BE2C (cell line): ENCODE data around the gene MVP.
"Not testable (repeated sequence)": the region's sequence is repeated elsewhere in the genome, so short reads cannot be mapped to it uniquely, and the experiment has no call there.

Source experiments
- DNase-seq: peaks from one replicate; pipeline ENCODE4 v3.0.0-alpha.2; 2020
- H3K27me3 ChIP-seq: fragments of 250-450 bp; sonication (Bioruptor Pico); 2 replicates; pipeline ENCODE4 v1.5.1; 2020; ENCODE audit warnings: mild to moderate bottlenecking
- H3K36me3 ChIP-seq: fragments of 250-450 bp; sonication (Bioruptor Pico); 2 replicates; pipeline ENCODE4 v1.5.1; 2020; ENCODE audit warnings: mild to moderate bottlenecking
- H3K4me1 ChIP-seq: fragments of 250-450 bp; sonication (Bioruptor Pico); 2 replicates; pipeline ENCODE4 v1.5.1; 2020
- H3K4me3 ChIP-seq: 2 replicates; pipeline ENCODE4 v1.5.1; 2011; ENCODE audit warnings: low read depth, low read length
- H3K9me3 ChIP-seq: fragments of 250-450 bp; sonication (Bioruptor Pico); 2 replicates; pipeline ENCODE4 v1.5.1; 2020
- CTCF ChIP-seq: IDR thresholded peaks from 2 replicates; pipeline ENCODE4 v1.5.1; 2012; ENCODE audit warnings: mild to moderate bottlenecking, low read depth, low read length

Gene MVP

GRCh38 chr16:29824589-29825144 is 4.4 kb downstream of the MVP start:
- Histone ChIP-seq H3K9me3 (no peaks in the 10 kb centered on the region), H3K4me1 (no peaks in the 10 kb centered on the region; the same call in 1 of the 2 replicates), H3K4me3 (no peak overlapping the region), H3K27me3 (no peaks in the 10 kb centered on the region), H3K36me3 (peaks cover 10% of the 10 kb centered on the region)
- no peak for TF ChIP-seq CTCF
- no peak for DNase-seq

- Histone ChIP-seq H3K4me1 (no peaks in the 10 kb centered on the region; the same call in 1 of the 2 replicates), H3K4me3 (no peak overlapping the region), H3K27me3 (no peaks in the 10 kb centered on the region), H3K9me3 (no peaks in the 10 kb centered on the region), H3K36me3 (peaks cover 3% of the 10 kb centered on the region; the same call in 1 of the 2 replicates)
- no peak for TF ChIP-seq CTCF
- DNase-seq: no peak
Measured at GRCh38 chr16:29825145-29826044, 5.1 kb downstream of the MVP start.

- no peak for TF ChIP-seq CTCF
- Histone ChIP-seq H3K4me1 (no peaks in the 10 kb centered on the region; the same call in 1 of the 2 replicates), H3K27me3 (no peaks in the 10 kb centered on the region), H3K36me3 (no peaks in the 10 kb centered on the region), H3K4me3 (no peak overlapping the region), H3K9me3 (no peaks in the 10 kb centered on the region)
- DNase-seq: no peak
Measured at GRCh38 chr16:29826342-29826695, 6.1 kb downstream of the MVP start.

- no peaks in the 10 kb centered on the region for H3K27me3 ChIP-seq
- no peak overlapping the region for H3K4me3 ChIP-seq
- H3K4me1 ChIP-seq: no peaks in the 10 kb centered on the region
- no peaks in the 10 kb centered on the region for H3K36me3 ChIP-seq
- no peaks in the 10 kb centered on the region for H3K9me3 ChIP-seq
- DNase-seq: no peak
- TF ChIP-seq CTCF: no peak
Measured at GRCh38 chr16:29830774-29831173, 10.5 kb downstream of the MVP start.

- TF ChIP-seq CTCF: no peak
- Histone ChIP-seq H3K4me3 (no peak overlapping the region), H3K27me3 (no peaks in the 10 kb centered on the region), H3K4me1 (no peaks in the 10 kb centered on the region), H3K36me3 (no peaks in the 10 kb centered on the region), H3K9me3 (no peaks in the 10 kb centered on the region)
- no peak for DNase-seq
Measured at GRCh38 chr16:29831490-29831889, 11.2 kb downstream of the MVP start.

- H3K4me3 ChIP-seq, H3K36me3 ChIP-seq, H3K4me1 ChIP-seq, H3K9me3 ChIP-seq, H3K27me3 ChIP-seq, DNase-seq: not testable (repeated sequence)
Measured at GRCh38 chr16:29833219-29833618, 13.0 kb downstream of the MVP start.
